Suprapubic skin (tissue), 4 donors: Measurements from ENCODE around the gene RASAL3. TPM values are rescaled to one million over a fixed set of nuclear protein-coding genes. Genes with fewer than 3 reads are reported as not detected.

Experiments
- DNase-seq, 2 donors: peaks; one replicate each; pipeline ENCODE4 v3.0.0-alpha.2; 2019; ENCODE audit warnings: low spot score in 2 of 2
- H3K27ac ChIP-seq: fragments of 200-600 bp; sonication (generic); one replicate; pipeline ENCODE4 v1.5.1; 2019
- H3K27me3 ChIP-seq: fragments of 200-600 bp; sonication (generic); one replicate; pipeline ENCODE4 v1.5.1; 2019
- H3K36me3 ChIP-seq: fragments of 200-600 bp; sonication (generic); one replicate; pipeline ENCODE4 v1.5.1; 2019
- H3K4me1 ChIP-seq: fragments of 200-600 bp; sonication (generic); one replicate; pipeline ENCODE4 v1.5.1; 2019
- H3K4me3 ChIP-seq: fragments of 200-600 bp; sonication (generic); one replicate; pipeline ENCODE4 v1.5.1; 2019; ENCODE audit warnings: mild to moderate bottlenecking
- H3K9me3 ChIP-seq: fragments of 200-600 bp; sonication (generic); one replicate; pipeline ENCODE4 v1.5.1; 2019
- EP300 ChIP-seq: sonication (generic); formaldehyde crosslinking; IDR thresholded peaks from one replicate; pipeline ENCODE4 v1.6.1; 2017; ENCODE audit warnings: antibody characterized with exemption
- POLR2A ChIP-seq, 2 donors: fragments of 450-650 bp; IDR thresholded peaks; one replicate each; pipeline ENCODE4 v1.6.1; 2017; ENCODE audit warnings: antibody characterized with exemption in 2 of 2, mild to moderate bottlenecking in 2 of 2, moderate library complexity in 2 of 2
- POLR2AphosphoS5 ChIP-seq, 3 donors: sonication (generic); formaldehyde crosslinking; IDR thresholded peaks; one replicate each; pipeline ENCODE4 v1.6.1; 2017; ENCODE audit warnings: antibody characterized with exemption in 3 of 3
- WGBS: methylation state at CpG from one replicate; pipeline ENCODE4 v1.1.5; 2018; 5-methylcytosine and 5-hydroxymethylcytosine counted together
- total RNA-seq, 4 donors: library from RNA; depleted of rRNA; stranded (reverse); fragments of >200 nt; gene quantifications; one replicate each; pipeline ENCODE4 v1.1.0, GENCODE V29; 2016
- TF ChIP-seq, protein P1 (sequence below), 2 donors: fragments of 200-600 bp in 1 of 2; fragments of 450-650 bp in 1 of 2; sonication (generic) in 1 of 2; IDR thresholded peaks; one replicate each; pipeline ENCODE4 v1.5.1; 2016 to 2019; ENCODE audit warnings: antibody characterized with exemption in 2 of 2, mild to moderate bottlenecking in 1 of 2, moderate library complexity in 1 of 2

RASAL3 gene
- total RNA-seq, 4 donors from 2014 or later = 0.70 to 2.4 (median 1.0) TPM

DNA sequence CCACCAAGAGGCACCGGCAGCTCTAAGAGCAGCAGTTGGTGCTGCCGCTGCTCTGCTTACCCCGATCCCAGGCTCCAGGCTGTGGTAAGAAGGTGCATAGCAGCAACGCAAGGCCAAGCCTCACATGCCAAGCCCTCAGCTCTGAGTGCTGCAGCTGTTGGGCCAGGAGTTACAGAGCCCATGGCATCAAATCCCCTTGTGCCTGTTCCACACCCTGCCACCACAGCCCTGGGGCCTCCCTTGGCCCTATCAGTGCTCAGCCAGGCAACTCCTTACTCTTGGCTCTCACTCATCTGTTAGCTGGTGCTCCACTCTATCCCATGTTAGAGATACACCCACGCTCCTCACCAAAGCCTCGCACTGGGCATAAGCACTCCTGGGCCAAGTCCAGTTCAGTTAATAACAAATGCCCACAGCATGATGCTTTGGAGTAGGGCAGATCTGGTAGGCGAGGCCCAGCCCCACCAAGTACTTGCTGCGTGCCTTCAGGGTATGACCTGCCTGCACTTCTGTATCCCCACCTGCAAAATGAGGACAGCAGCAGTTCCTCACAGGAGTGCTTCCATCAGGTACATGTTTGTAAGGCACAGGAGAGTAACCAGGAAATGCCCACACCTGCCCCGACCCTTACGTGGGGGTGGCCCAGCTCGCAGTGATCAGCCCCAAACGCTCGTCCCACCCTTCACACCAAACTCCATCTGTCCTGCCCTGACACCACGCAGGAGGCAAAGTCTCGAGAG, 61.8 kb downstream of the RASAL3 start:
- no peaks in the 10 kb centered on the region for H3K27me3 ChIP-seq
- H3K4me1 ChIP-seq = peaks cover 20% of the 10 kb centered on the region
- peaks cover 66% of the 10 kb centered on the region for H3K36me3 ChIP-seq
- 90% methylated on average over 12 of the region's 15 CpGs for WGBS
- no peaks in the 10 kb centered on the region for H3K9me3 ChIP-seq
- no peak overlapping the region for H3K27ac ChIP-seq
- no peak for DNase-seq
- no peak overlapping the region for H3K4me3 ChIP-seq
- no peak for TF ChIP-seq EP300
- TF ChIP-seq, protein P1, sequence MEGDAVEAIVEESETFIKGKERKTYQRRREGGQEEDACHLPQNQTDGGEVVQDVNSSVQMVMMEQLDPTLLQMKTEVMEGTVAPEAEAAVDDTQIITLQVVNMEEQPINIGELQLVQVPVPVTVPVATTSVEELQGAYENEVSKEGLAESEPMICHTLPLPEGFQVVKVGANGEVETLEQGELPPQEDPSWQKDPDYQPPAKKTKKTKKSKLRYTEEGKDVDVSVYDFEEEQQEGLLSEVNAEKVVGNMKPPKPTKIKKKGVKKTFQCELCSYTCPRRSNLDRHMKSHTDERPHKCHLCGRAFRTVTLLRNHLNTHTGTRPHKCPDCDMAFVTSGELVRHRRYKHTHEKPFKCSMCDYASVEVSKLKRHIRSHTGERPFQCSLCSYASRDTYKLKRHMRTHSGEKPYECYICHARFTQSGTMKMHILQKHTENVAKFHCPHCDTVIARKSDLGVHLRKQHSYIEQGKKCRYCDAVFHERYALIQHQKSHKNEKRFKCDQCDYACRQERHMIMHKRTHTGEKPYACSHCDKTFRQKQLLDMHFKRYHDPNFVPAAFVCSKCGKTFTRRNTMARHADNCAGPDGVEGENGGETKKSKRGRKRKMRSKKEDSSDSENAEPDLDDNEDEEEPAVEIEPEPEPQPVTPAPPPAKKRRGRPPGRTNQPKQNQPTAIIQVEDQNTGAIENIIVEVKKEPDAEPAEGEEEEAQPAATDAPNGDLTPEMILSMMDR (IDR thresholded peaks at IDR 0.05) = no peak
- no peak for TF ChIP-seq POLR2A (IDR thresholded peaks at IDR 0.05)
- TF ChIP-seq POLR2AphosphoS5 (IDR thresholded peaks at IDR 0.05) = no peak

Other genes with a start within 250 kb of the RASAL3 start
- gene EPHX3, start 232.1 kb downstream of the RASAL3 start, total RNA-seq = 10 to 100 TPM in 3 of 4 donors, 1 to 10 TPM in 1; 8.0 to 81.6 (median 47.5) TPM
- gene BRD4, start 132.0 kb downstream of the RASAL3 start, total RNA-seq = 100 to 1,000 TPM in 1 of 4 donors, 10 to 100 TPM in 3; 54.8 to 111 (median 68.3) TPM
- gene AKAP8, start 84.8 kb downstream of the RASAL3 start, total RNA-seq = 10 to 100 TPM; 25.3 to 77.9 (median 41.6) TPM
- 100 to 1,000 TPM in 2 of 4 donors, 10 to 100 TPM in 2; 97.5 to 259 (median 118) TPM for gene AKAP8L, start 45.6 kb downstream of the RASAL3 start, total RNA-seq
- gene WIZ, start 14.6 kb downstream of the RASAL3 start, total RNA-seq = 10 to 100 TPM; 39.1 to 44.9 (median 41.0) TPM
- gene PGLYRP2, start 15.0 kb upstream of the RASAL3 start, total RNA-seq = under 1 TPM in 1 of 4 donors, not detected in 3; 0.21 TPM
- gene CYP4F22, start 44.0 kb upstream of the RASAL3 start, total RNA-seq = 10 to 100 TPM; 26.0 to 77.7 (median 55.5) TPM
- gene CYP4F8, start 150.7 kb upstream of the RASAL3 start, total RNA-seq = 10 to 100 TPM; 14.5 to 18.7 (median 14.9) TPM
- gene CYP4F3, start 176.4 kb upstream of the RASAL3 start, total RNA-seq = 10 to 100 TPM in 3 of 4 donors, 1 to 10 TPM in 1; 9.5 to 14.4 (median 12.2) TPM
- 100 to 1,000 TPM in 1 of 4 donors, 10 to 100 TPM in 3; 63.3 to 233 (median 84.3) TPM for gene CYP4F12, start 208.5 kb upstream of the RASAL3 start, total RNA-seq